ENCODE data around the gene UNC119B.

UNC119B gene

GRCh38 chr12:120750806-120751205 lies 40.5 kb downstream of the UNC119B start:
- no peak for DNase-seq (ENCODE audit: low read depth)

GRCh38 chr12:120751389-120751788 lies 41.1 kb downstream of the UNC119B start:
- H3K4me3 ChIP-seq (replicated peaks; ENCODE audit: low read depth, low read length) = no peak overlapping the region
- DNase-seq (ENCODE audit: low read depth) = no peak
- TF ChIP-seq, protein P1, sequence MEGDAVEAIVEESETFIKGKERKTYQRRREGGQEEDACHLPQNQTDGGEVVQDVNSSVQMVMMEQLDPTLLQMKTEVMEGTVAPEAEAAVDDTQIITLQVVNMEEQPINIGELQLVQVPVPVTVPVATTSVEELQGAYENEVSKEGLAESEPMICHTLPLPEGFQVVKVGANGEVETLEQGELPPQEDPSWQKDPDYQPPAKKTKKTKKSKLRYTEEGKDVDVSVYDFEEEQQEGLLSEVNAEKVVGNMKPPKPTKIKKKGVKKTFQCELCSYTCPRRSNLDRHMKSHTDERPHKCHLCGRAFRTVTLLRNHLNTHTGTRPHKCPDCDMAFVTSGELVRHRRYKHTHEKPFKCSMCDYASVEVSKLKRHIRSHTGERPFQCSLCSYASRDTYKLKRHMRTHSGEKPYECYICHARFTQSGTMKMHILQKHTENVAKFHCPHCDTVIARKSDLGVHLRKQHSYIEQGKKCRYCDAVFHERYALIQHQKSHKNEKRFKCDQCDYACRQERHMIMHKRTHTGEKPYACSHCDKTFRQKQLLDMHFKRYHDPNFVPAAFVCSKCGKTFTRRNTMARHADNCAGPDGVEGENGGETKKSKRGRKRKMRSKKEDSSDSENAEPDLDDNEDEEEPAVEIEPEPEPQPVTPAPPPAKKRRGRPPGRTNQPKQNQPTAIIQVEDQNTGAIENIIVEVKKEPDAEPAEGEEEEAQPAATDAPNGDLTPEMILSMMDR (IDR thresholded peaks at IDR 0.05; ENCODE audit: low read length, missing control alignments) = no peak

More at GRCh38 chr12:120750806-120751205, 40.5 kb downstream of the UNC119B start:
- H3K4me3 ChIP-seq (replicated peaks; ENCODE audit: low read depth, low read length) = no peak overlapping the region
- TF ChIP-seq, protein P1 (IDR thresholded peaks at IDR 0.05; ENCODE audit: low read length, missing control alignments) = no peak

DNA sequence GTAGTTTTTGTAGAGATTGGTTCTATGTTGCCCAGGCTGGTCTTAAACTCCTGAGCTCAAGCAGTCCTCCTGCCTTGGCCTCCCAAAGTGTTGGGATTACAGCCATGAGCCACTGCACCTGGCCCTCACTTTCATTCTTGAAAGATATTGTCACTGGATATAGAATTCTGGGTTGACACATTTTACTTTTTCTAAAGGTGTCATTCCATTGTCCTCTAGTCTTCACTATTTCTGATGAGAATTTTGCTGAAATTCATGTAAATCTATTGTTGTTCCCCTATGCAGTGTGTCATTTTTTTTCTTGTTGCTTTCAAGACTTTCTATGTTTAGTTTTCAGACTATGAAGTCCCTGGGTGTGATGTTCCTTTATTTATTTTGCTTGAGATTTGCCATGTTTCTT lies 44.5 kb downstream of the UNC119B start:
- no peak for DNase-seq (ENCODE audit: low read depth)
- no peak overlapping the region for H3K4me3 ChIP-seq (replicated peaks; ENCODE audit: low read depth, low read length)
- TF ChIP-seq, protein P1 (IDR thresholded peaks at IDR 0.05; ENCODE audit: low read length, missing control alignments) = no peak

GRCh38 chr12:120755269-120755668 lies 45.0 kb downstream of the UNC119B start:
- TF ChIP-seq, protein P1 (IDR thresholded peaks at IDR 0.05; ENCODE audit: low read length, missing control alignments) = no peak
- H3K4me3 ChIP-seq (replicated peaks; ENCODE audit: low read depth, low read length) = no peak overlapping the region
- no peak for DNase-seq (ENCODE audit: low read depth)

DNA sequence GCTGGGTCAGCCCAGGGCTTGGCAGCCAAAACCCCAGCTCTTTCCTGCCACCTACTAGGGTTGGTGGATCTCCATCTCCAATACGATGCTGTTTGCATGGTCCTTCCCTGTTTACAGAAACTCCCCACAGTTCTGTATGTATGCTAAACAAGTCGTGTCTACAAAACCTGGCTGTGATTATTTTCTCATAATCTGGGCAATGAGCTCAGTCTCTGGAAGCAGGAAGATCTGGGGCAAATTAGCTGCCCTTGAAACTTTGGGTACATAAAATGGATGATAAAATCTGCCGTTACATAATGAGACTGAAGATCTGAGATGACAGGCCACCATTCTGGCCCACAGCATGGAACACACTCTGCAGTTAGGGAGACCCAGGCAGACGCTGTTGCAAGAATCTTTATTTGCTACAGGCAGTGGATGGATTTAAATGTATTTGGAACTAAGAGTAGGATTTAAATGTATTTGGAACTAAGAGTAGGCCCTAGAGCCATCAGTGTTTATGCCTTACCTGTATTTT lies 47.0 kb downstream of the UNC119B start:
- no peak for DNase-seq (ENCODE audit: low read depth)
- H3K4me3 ChIP-seq (replicated peaks; ENCODE audit: low read depth, low read length) = no peak overlapping the region
- TF ChIP-seq, protein P1 (IDR thresholded peaks at IDR 0.05; ENCODE audit: low read length, missing control alignments) = no peak

- H3K4me3 ChIP-seq (replicated peaks; ENCODE audit: low read depth, low read length) = no peak overlapping the region
- DNase-seq (ENCODE audit: low read depth) = no peak
- TF ChIP-seq, protein P1 (IDR thresholded peaks at IDR 0.05; ENCODE audit: low read length, missing control alignments) = no peak
Measured at GRCh38 chr12:120757949-120758348, 47.7 kb downstream of the UNC119B start.

Measured in fibroblast of pulmonary artery (primary cell).